Adrenal gland (tissue), 5 donors: ENCODE measurements around the gene ARPC2.

ENCODE experiments used
- CTCF ChIP-seq, 6 experiments: fragments of 450-650 bp in 4 of 6; fragments of 200-600 bp in 2 of 6; sonication (generic) in 1 of 6; IDR thresholded peaks; 1 replicate in 5 of 6; 2 replicates in 1 of 6; pipeline versions ENCODE4 v1.5.1 to v1.8.0; 2016 to 2021; ENCODE audit warnings: antibody characterized with exemption in 6 of 6, mild to moderate bottlenecking in 2 of 6, moderate library complexity in 1 of 6
- POLR2A ChIP-seq, 2 donors: fragments of 450-650 bp; IDR thresholded peaks; one replicate each; pipeline ENCODE4 v1.6.1; 2017; ENCODE audit warnings: antibody characterized with exemption in 2 of 2, mild to moderate bottlenecking in 2 of 2, moderate library complexity in 1 of 2
- donor health status: DM: no; HTN: no; CAD: no.

GRCh38 chr2:218264773-218265561 lies 48.0 kb downstream of the ARPC2 start:
- TF ChIP-seq CTCF (IDR thresholded peaks at IDR 0.05) (no peak), POLR2A (IDR thresholded peaks at IDR 0.05) (no peak)
